Measurements from ENCODE around the gene SHISA5.

GRCh38 chr3:48507256-48508061 lies 3.5 kb upstream of the SHISA5 start:
- no peak for TF ChIP-seq POLR2AphosphoS5 (IDR thresholded peaks at IDR 0.05)
- TF ChIP-seq EP300 (IDR thresholded peaks at IDR 0.05): no peak
- TF ChIP-seq, protein P1, sequence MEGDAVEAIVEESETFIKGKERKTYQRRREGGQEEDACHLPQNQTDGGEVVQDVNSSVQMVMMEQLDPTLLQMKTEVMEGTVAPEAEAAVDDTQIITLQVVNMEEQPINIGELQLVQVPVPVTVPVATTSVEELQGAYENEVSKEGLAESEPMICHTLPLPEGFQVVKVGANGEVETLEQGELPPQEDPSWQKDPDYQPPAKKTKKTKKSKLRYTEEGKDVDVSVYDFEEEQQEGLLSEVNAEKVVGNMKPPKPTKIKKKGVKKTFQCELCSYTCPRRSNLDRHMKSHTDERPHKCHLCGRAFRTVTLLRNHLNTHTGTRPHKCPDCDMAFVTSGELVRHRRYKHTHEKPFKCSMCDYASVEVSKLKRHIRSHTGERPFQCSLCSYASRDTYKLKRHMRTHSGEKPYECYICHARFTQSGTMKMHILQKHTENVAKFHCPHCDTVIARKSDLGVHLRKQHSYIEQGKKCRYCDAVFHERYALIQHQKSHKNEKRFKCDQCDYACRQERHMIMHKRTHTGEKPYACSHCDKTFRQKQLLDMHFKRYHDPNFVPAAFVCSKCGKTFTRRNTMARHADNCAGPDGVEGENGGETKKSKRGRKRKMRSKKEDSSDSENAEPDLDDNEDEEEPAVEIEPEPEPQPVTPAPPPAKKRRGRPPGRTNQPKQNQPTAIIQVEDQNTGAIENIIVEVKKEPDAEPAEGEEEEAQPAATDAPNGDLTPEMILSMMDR (IDR thresholded peaks at IDR 0.05): peak; percentile 25 to 35
